HG03103 (cell line): Measurements from ENCODE around the gene PBX1.
"Not testable (repeated sequence)": the region's sequence is repeated elsewhere in the genome, so short reads cannot be mapped to it uniquely, and the experiment has no call there.

Source experiments
- ATAC-seq: cut with Tn5 transposase; IDR thresholded peaks from one replicate; pipeline ENCODE4 v1.9.1; 2021; ENCODE audit warnings: low read depth; ENCODE audit not compliant: unreplicated experiment

Gene PBX1

GRCh38 chr1:164588516-164589341 is 29.7 kb downstream of the PBX1 start:
- no peak for ATAC-seq

DNA sequence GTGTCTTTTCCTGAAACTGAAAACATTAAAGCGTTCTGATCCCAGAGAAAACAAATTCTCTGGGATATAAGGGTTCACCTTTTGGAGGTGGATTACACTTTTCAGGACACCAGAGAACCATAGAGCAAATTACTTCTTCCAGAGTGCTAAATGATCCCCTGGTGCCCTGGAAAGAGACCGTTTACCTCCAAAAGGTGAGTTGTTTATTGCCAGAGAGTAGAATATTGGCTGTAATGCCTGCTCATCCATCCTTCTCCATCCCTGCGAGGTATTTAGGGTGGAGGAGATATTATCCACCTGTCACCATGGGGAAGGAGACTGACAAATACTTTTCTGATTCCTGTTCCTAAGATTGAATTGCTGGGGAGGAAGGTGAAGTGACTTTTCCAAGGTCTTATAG is 30.4 kb downstream of the PBX1 start:
- ATAC-seq, result no peak

DNA sequence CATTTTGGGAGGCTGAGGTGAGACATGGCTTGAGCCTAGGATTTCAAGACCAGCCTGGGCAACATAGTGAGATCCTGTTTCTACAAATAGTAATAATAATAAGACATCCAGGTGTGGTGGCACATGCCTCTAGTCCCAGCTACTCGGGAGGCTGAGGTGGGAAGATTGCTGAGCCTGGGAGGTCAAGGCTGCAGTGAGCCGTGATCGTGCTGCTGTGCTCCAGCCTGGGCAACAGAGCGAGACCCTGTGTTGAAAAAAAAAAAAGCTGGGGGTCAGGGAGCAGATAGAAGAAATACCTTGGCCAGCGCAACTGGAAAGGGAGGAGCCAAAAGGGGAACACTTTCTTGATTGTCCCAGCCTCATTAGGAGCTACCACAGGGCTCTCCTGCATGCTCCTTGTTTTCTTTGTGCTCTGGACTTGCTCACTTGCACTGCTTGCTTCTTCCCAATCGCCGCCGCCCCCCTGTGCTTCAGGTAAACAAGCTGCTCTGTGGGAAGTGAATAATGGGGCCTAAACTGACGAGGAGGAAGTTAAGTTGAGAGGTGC is 31.1 kb downstream of the PBX1 start:
- ATAC-seq, result no peak

GRCh38 chr1:164590592-164590991 is 31.6 kb downstream of the PBX1 start:
- no peak for ATAC-seq

DNA sequence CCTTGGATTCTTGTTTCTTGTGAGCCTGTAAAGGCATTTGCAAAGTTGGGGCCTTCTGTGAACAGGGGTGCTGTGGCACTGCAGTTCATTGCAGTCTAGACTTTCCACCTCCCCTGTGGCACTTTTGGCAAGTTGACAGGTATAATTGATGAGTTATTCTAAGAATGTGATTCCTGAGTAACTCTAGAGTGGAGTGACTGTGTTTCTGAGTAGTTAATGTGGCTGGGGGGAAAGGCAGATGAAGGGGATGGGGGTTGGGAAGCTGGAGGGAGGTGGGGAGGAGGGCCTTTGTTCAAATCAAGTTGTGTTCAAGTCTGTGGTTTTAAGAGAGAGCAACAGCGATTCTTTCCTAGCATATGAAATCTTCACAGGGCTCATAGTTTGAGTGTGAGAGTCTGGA is 32.9 kb downstream of the PBX1 start:
- no peak for ATAC-seq

- ATAC-seq, result no peak
Measured at GRCh38 chr1:164592634-164593033, 33.6 kb downstream of the PBX1 start.

- ATAC-seq, result no peak
Measured at GRCh38 chr1:164595212-164595611, 36.2 kb downstream of the PBX1 start.

- ATAC-seq, result no peak
Measured at GRCh38 chr1:164596172-164596571, 37.2 kb downstream of the PBX1 start.

DNA sequence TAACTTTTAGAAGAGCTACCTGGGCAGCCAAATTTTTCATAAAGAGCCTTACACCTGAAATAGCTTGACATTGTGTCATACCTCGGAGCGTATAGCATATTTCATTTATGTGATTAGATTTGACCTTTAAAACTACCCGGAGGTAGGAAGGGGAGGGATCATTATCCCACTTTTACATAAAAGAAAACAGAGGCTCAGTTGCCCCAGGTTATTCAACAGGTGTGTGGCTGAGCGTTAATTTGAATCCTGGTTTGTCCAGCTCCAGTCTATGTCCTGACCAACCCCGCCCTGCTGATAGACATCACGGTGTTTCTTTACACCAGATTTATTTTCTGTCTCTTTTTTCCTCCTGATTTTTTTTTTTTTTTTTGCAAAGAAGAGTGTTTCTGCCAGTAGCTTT is 39.7 kb downstream of the PBX1 start:
- ATAC-seq, result no peak

- no peak for ATAC-seq
Measured at GRCh38 chr1:164599272-164599671, 40.3 kb downstream of the PBX1 start.

- ATAC-seq, result no peak
Measured at GRCh38 chr1:164601399-164602100, 42.6 kb downstream of the PBX1 start.

DNA sequence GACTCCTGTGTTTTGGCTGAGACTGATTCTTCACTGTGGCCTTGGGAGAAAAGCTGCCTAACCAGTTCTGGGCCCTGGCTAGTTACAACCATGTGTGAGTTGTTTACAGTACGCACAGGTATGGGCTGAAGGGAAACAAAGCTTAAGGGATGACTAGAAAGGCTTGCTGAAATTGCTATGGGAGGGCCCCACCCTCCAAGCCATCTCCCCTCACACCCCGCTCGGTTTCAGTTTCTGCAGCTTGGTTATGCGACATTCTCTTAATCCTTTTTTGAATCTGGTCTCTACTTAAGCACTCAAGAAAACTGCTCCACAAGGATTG is 43.1 kb downstream of the PBX1 start:
- ATAC-seq, result no peak

DNA sequence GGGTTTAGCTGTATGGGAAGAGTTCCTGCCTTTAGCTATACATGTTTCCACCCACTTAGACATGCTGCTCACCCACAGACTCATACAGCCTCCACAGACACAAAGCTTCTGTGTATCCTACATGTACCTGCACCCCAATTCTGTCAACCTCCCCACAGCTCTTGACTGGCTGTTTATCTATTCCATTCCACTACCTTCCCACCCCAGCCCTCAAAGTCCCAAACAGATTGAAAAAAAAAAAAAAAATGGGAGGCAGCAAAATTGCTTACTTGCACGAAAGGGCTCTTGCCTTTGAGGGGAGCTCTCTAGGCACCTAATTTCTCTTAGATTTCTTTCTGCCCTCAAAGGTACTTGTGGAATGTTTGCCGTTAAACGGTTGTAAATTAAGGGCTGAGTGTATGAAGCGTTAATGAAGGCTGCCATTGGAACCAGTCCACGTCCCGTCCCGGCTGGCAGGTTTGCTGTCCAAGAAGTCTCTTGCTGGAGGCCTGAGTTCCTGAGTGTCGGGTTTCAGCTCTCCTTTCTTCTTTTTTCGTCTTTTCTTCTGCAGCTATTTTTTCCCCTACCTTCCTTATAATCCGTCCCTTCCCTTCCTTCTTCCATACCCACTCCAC is 43.6 kb downstream of the PBX1 start:
- no peak for ATAC-seq

DNA sequence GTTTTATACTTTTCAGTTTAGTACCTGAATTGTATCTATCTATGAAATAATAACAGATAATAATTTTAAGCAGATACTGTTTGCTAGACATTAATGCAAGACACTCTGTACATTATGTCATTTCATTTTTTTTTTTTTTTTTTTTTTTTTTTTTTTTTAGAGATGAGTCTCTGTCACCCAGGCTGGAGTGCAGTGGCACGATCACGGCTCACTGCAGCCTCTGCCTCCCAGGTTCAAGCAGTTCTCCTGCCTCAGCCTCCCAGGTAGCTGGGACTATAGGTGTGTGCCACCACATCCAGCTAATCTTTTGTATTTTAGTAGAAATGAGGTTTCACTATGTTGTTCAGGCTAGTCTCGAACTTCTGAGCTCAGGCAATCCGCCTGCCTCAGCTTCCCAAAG is 44.8 kb downstream of the PBX1 start:
- not testable (repeated sequence) for ATAC-seq

DNA sequence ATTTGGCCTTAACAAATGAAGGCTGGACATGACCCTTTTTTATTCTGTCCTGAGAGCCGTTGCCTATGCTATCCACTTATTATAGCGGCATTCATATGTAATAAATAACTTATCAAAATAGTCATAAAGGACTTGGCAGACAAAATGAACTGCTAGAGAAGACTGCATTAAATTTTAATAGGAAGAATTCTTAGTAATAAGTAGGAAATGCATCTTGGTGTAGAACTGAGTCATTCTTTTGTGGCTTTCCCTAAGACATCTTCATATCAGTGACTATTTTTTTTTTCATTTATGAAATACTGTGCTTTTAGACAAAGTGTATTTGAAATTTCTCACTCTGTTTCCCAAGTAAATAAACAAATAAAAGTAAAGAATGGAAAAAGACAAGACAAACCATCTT is 45.6 kb downstream of the PBX1 start:
- ATAC-seq, result no peak

DNA sequence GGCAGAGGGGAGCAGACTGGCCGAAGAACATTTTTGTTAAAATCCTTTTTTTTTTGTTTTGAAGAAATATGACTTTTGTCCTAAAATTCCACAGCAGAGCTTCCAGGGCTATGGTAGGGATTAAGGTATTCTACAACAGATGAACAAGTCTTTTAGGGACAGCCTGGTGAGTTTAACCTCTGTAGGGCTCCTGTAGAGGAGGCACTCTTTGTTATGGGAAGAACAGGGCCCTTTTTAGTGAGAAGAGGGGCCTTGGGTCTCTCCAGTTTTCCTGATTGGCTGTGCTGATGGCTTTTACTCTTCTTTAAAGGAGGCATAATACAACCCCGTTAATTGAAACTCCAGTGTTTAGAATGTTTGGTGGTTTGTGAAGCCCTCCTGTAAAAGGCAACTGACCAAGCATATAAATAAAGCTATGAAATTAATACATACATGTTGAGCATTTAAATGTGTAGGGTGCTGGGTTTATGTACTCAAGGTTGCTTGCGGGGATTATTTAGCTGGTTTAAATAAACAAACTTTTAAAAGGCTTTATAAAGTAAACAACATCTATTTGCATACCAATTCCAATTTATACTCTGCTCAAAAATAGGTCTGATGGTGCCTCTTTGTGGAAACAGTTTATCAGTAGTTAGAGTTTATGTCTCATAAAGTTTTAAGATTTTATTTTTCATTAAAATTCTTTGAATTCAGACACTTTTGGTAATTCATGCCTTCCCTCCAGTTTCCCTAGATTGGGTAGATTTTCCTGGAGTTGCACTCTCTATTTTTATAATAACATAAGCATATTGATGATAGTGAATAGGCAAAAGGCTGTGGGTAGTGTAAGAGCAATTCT is 46.5 kb downstream of the PBX1 start:
- no peak for ATAC-seq

DNA sequence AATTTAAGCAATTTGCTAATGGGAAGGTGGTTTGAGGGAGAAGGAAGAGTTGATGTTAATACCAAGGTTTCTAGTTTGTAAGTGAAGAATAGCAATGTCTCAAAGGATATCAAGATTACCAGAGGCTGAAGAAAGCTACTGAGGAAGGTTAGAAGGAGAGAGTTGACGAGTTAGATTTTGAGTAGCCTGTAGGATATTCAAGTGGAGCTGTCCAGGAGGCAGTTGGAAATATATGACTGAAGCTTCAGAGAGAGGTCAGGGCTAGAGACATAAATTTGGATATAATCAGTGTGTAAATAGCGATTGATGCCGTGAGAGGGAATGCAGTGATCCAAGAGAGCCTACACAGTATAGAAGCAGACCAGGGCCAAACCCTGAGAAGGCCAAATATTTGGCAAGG is 48.4 kb downstream of the PBX1 start:
- ATAC-seq, result no peak

DNA sequence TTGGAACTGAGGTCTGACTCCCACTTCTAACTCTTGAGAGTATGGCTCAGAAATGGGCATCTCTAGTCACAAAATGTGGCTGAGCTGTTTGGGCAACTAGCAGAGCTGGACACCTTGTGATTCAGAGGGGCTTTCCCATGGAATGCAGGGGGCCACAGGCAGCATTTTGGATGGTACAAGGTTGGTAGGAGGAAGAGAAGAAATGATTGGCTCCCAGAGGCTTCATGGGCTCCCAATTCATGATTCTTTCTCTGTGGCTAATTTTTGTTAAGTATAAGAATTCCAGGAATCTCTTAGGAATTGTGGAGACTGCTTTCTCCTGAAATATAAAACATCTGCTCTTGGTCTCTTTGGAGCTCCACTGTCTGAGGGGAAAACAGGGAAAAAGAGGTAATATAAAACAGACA is 49.7 kb downstream of the PBX1 start:
- no peak for ATAC-seq

DNA sequence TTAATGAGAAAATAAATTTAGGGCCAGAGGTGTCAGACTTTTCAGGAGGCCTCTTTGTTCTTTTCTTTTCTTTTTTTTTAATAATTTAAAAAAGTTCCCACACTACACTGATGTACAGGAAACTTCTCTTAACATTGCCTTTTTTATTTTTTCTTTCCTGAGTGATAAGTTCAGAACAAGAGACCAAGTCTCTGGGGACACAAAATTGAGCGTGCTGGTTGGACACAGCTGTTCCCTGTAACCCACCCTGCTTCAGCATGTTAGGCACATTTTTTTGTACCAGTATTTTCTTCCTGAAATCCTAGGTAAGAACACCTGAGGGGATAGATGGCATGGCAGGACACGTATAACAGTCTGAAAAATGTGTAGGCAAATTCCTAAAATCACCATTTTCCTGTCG is 50.1 kb downstream of the PBX1 start:
- no peak for ATAC-seq

DNA sequence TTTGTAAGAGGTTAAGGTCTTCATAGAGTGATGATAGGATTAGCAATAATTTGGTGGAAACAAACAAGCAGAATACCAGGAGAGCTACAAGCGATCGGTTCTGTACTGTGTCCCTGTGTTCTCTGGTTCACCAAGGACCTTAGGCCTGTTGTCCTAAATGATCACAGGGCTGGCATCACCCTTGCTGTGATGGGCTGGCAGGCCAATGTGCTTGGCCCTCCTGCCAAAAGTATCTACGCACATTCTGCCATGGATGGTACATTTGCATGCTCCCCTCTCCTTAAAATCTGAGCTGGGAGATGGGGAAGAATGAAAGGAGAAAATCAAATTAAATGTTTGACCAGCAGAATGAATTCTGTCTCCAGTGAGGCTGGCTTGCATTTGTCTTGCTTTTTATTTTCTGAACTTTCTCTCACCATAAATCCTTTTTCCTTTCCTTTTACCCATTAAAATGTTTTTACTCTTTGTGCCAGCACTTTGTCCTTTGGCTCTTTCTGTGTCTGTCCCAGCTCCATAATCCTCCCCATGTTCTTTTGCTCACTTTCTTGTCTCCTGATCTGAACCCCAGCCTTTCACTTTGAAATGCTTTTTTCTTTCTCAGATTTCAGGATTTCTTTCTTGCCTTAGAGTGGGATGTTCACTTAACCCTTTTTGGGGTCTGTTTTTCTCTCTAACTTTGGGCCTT is 51.7 kb downstream of the PBX1 start:
- ATAC-seq, result no peak
